ENCODE measurements around the gene RIN3. TPM values are rescaled to one million over a fixed set of nuclear protein-coding genes. Genes with fewer than 3 reads are reported as not detected.

The RIN3 gene
- total RNA-seq, 4 donors from 2014 or later, result 13.5 to 22.2 (median 16.2) TPM

- H3K27ac ChIP-seq, result no peak overlapping the region
- peaks cover 0 to 1% (median 0%) of the 10 kb centered on the region in 3 donors for H3K4me1 ChIP-seq
- no peak overlapping the region for H3K4me3 ChIP-seq
- H3K27me3 ChIP-seq, result no peaks in the 10 kb centered on the region
- ATAC-seq, result no peak
- TF ChIP-seq EP300 (IDR thresholded peaks at IDR 0.05) (no peak), POLR2AphosphoS5 (IDR thresholded peaks at IDR 0.05) (no peak), CTCF (IDR thresholded peaks at IDR 0.05) (no peak), POLR2A (IDR thresholded peaks at IDR 0.05) (no peak)
- WGBS, 2 donors (ENCODE audit: low coverage in 1 of 2), result 99 to 100% methylated on average over 2 to 6 of the region's 7 CpGs
- peaks cover 0 to 22% (median 0%) of the 10 kb centered on the region in 3 donors for H3K9me3 ChIP-seq
- peaks cover 0 to 25% of the 10 kb centered on the region in 2 donors for H3K36me3 ChIP-seq
These were observed 114.2 kb downstream of the RIN3 start for GRCh38 chr14:92627707-92628215.

GRCh38 chr14:92628636-92629035 lies 115.1 kb downstream of the RIN3 start:
- TF ChIP-seq CTCF (IDR thresholded peaks at IDR 0.05), result no peak
- TF ChIP-seq EP300 (IDR thresholded peaks at IDR 0.05), result no peak
- TF ChIP-seq POLR2A (IDR thresholded peaks at IDR 0.05), result no peak
- no peak for TF ChIP-seq POLR2AphosphoS5 (IDR thresholded peaks at IDR 0.05)
- Histone ChIP-seq H3K27me3 (no peaks in the 10 kb centered on the region), H3K36me3 (peaks cover 0 to 17% of the 10 kb centered on the region in 2 donors), H3K4me3 (no peak overlapping the region), H3K9me3 (peaks cover 0 to 22% (median 0%) of the 10 kb centered on the region in 3 donors), H3K4me1 (peaks cover 0 to 10% (median 0%) of the 10 kb centered on the region in 3 donors), H3K27ac (no peak overlapping the region)
- no peak for ATAC-seq
- 80 to 97% methylated on average over 1 to 2 of the region's 2 CpGs for WGBS, 2 donors (ENCODE audit: low coverage in 1 of 2)

- no peak overlapping the region for H3K27ac ChIP-seq
- no peak for TF ChIP-seq POLR2A (IDR thresholded peaks at IDR 0.05)
- TF ChIP-seq POLR2AphosphoS5 (IDR thresholded peaks at IDR 0.05), result no peak
- TF ChIP-seq CTCF (IDR thresholded peaks at IDR 0.05), result no peak
- TF ChIP-seq EP300 (IDR thresholded peaks at IDR 0.05), result no peak
- H3K27me3 ChIP-seq, result no peaks in the 10 kb centered on the region
- ATAC-seq, result no peak
- H3K36me3 ChIP-seq, result peaks cover 0 to 14% of the 10 kb centered on the region in 2 donors
- H3K9me3 ChIP-seq, result peaks cover 0 to 22% (median 0%) of the 10 kb centered on the region in 3 donors
- 100% methylated on average over 1 of the region's 2 CpGs; no CpG with 5 or more reads in 1 of the 2 donors for WGBS, 2 donors (ENCODE audit: low coverage in 1 of 2)
- no peak overlapping the region for H3K4me3 ChIP-seq
- peaks cover 0 to 16% (median 0%) of the 10 kb centered on the region in 3 donors for H3K4me1 ChIP-seq
These were observed 116.8 kb downstream of the RIN3 start for GRCh38 chr14:92630367-92630766.

- Histone ChIP-seq H3K27me3 (no peaks in the 10 kb centered on the region), H3K4me3 (no peak overlapping the region), H3K27ac (no peak overlapping the region), H3K36me3 (peaks cover 0 to 14% of the 10 kb centered on the region in 2 donors), H3K9me3 (peaks cover 0 to 22% (median 0%) of the 10 kb centered on the region in 3 donors), H3K4me1 (peaks cover 0 to 16% (median 0%) of the 10 kb centered on the region in 3 donors)
- WGBS, 2 donors (ENCODE audit: low coverage in 1 of 2), result 100% methylated on average over 1 of the region's 4 CpGs; no CpG with 5 or more reads in 1 of the 2 donors
- TF ChIP-seq POLR2AphosphoS5 (IDR thresholded peaks at IDR 0.05) (no peak), POLR2A (IDR thresholded peaks at IDR 0.05) (no peak)
- ATAC-seq, result no peak
These were observed 117.5 kb downstream of the RIN3 start for GRCh38 chr14:92631098-92631497.

GRCh38 chr14:92632546-92633273 lies 119.1 kb downstream of the RIN3 start:
- Histone ChIP-seq H3K27ac (peak overlapping the region in 1 of 4 donors; percentile 12), H3K9me3 (peaks cover 0 to 8% (median 0%) of the 10 kb centered on the region in 3 donors), H3K27me3 (no peaks in the 10 kb centered on the region), H3K4me3 (no peak overlapping the region), H3K4me1 (peaks cover 0 to 24% (median 0%) of the 10 kb centered on the region in 3 donors), H3K36me3 (peaks cover 0 to 5% of the 10 kb centered on the region in 2 donors)
- ATAC-seq, result no peak
- 93% methylated on average over 8 of the region's 15 CpGs; no CpG with 5 or more reads in 1 of the 2 donors for WGBS, 2 donors (ENCODE audit: low coverage in 1 of 2)
- TF ChIP-seq CTCF (IDR thresholded peaks at IDR 0.05) (no peak), POLR2AphosphoS5 (IDR thresholded peaks at IDR 0.05) (no peak), EP300 (IDR thresholded peaks at IDR 0.05) (no peak), POLR2A (IDR thresholded peaks at IDR 0.05) (no peak)

Data from gastroesophageal sphincter (tissue), 4 donors.